ENCODE data around the gene ZFP3.
"Not testable (repeated sequence)": the region's sequence is repeated elsewhere in the genome, so short reads cannot be mapped to it uniquely, and the experiment has no call there.

DNA sequence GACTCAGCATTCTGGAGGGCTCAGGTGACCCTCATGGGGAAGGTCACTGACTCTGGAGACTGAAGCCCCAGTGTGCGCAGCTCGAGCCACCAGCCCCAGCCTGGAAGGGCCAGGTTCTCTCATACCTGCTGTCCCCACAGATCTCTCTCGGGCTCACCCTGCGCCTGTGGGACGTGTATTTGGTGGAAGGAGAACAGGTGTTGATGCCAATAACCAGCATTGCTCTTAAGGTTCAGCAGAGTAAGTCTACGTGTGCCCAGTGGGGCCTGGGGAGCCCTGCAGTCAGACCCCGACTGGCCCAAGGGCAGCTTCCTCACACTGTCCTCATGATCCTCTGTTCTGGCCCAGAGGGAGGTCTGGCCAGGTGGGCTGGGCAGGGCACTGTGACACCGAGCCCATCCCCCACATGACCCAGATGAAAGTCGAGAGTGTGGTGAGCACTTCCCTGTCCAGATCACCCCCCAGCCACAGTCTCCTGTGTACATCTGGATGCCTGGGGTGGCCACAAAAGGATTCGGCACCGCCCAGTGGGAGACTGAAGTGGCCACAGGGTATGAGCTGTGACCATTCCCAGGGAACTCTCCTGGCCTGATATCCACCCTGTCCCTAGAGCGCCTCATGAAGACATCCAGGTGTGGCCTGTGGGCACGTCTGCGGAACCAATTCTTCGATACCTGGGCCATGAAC lies 59.4 kb downstream of the ZFP3 start:
- not testable (repeated sequence) for TF ChIP-seq POLR2AphosphoS5 (IDR thresholded peaks at IDR 0.05; ENCODE audit: borderline replicate concordance, low read depth, low read length); EZH2 (IDR thresholded peaks at IDR 0.05)

All from SK-N-MC (cell line).